ENCODE measurements around the gene RNF157.

GRCh38 chr17:76261421-76262215 is 21.3 kb upstream of the RNF157 start:
- TF ChIP-seq CTCF (IDR thresholded peaks at IDR 0.05; ENCODE audit: poor library complexity): no peak
- TF ChIP-seq EZH2 (IDR thresholded peaks at IDR 0.05; ENCODE audit: borderline replicate concordance): no peak

All from hepatocyte (in vitro differentiated cells).